AG08396 (cell line): ENCODE data around the gene PTPN22.

Source experiments
- DNase-seq: peaks from one replicate; pipeline ENCODE4 v3.0.0; 2012; ENCODE audit warnings: low spot score, mixed read lengths

Gene PTPN22

DNA sequence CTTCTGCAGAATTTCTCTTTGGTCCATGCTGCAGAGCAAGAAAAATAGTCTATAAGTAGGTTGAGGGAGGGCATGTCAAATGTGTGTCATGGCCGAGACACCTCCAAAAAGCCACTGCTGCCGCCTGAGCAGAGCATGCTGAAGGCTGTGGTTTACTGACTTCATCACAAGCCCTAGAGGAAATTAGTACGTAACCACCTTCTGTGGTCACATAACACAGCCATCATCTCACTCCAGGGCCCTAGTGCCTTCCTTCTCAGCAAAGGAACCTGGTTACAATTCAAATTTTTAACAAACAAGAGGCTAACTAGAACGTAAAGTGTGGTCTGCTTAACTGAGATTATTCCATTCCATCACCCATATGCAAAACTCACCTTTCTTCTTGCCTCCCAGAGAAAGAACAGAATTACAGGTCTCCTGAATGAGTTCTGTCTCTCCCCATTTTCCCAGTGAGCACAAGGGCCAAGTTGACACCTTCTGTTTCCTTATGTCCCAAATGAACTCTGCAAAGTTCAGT, at the start of gene PTPN22:
Gene PTPN22 (minus strand): TSS at position 116 of the 517 bp plus-strand sequence.
- peak; percentile 48 for DNase-seq

- no peak for DNase-seq
Observed at GRCh38 chr1:113918243-113918642, 46.7 kb upstream of the PTPN22 start.

DNA sequence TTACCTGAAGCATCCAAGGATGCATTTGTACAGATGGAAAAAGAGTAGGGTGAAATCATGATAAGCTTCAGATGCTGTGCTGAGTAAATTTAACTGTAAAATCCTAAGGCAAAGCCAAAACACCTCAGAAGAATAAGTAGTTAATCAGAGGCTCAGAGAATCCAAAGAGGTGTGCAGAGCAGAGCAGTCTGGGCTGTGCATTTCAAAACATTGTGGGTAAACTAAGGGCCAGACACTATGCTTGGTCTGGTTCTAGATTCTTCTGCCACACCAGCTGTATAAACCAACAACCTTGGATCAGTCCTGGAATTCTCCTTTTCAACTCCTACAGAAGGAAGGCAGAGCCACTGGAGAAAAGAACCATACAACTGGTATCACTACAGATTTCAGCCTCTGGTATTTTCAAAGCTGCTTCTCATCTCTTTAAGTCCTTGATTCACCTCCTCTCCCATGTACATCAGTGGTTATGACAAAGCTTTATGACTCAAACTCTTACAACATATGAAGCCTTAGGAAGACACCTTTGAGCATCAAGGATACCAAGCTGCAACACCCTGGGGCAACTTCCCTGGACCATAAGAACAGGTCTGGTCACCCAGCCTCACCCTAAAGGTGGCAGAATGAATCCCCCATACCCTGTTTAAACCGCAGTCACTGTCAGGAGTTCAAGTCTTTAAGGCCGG, 46.0 kb upstream of the PTPN22 start:
- no peak for DNase-seq

DNA sequence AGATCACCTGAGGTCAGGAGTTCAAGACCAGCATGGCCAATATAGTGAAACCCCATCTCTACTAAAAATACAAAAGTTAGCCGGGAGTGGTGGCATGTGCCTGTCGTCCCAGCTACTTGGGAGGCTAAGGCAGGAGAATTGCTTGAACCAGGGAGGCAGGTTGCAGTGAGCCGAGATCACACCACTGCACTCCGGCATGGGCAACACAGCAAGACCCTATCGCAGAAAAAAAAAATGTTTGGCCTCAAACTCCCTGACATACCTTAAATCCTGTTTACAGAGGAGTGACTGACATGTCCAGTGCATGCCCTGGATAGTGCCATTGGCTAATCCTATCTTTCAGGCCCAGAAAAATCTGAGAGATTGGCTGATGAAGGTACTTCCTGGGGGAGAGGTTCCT, 45.5 kb upstream of the PTPN22 start:
- no peak for DNase-seq

DNA sequence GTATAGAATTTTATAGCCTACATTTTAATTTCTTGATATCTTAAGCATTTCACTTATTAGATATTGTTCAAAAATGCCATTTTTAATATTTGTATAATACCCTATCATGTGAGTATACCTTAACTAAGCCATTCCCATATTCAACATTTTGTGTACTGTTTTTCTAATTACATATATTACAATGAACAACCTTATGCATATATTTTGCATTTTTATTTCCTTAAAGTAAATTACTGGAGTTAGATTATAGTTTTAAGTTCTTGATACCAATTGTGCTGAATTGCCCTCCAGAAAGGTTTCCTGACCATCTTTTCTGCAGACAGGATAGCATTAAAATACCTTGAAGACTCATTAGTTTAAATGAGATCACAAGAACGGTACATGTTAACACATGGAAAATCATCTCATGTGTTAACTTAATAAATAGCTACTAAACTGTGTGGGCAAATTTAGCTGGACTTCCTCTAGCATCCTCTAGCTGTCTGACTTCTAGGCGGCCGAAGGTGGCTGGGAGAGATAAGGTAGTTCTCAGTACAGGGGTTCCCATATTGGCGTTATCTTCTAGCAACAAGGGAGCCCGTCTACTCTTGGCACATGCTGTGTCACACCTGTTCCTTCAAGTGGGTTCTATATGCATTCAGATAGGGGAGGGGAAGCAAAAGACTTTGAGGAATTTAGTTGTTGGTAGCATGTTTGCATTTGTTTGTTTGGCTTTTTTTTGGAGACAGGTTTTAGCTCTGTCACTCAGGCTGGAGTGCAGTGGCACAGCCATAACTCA, 42.6 kb upstream of the PTPN22 start:
- DNase-seq = no peak

DNA sequence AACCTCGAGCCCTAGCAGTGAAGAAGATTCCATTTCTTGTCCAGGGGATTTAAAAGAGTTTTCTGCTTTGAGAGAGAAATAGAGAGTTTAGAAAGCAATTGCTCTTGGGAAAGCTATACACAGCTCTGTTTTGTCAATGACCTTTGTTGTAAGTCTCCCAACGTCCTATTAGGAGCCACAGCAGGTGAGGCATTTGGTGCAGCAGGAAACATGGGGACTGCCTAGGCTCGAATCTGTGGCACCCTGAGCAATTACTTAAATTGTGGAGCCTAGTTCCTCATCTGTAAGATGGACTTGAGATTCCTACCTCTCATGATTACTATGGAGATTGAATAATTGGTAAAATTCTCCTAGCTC, 41.8 kb upstream of the PTPN22 start:
- no peak for DNase-seq

DNA sequence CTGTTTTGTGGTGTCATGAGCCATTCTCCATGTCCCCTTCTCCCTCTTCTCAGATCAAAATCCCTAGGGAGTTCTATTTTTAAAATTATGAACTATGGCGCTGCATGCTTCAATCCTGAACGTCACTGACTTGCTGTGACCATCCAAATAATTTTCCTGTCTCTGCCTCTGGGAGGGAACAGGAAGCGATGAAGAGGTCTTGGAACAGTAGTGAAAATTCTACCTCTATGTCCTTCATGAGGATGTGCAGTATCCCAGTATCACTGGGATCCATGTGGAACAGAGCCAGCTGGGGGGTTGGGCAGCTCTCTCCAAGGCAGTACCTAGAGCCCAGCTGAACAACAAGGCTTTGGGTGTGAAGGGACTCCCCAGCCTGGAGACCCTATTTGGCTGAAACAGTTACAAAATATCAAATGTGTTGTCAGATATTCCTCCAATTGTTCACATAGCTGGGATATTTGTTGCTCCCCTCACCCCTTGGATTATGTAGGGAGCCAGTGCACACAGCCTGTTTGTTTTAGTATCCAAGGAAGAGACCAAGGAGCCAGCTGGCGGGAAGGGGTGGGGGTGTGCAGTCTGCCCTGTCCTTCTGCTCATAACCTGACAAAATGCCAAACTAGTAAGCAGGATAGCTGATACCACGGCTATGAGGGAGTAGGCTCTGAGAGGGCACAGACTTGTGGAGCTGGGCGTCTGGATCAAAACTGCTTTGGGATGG, 41.2 kb upstream of the PTPN22 start:
- peak; percentile 68 for DNase-seq

- no peak for DNase-seq
Observed at GRCh38 chr1:113905435-113905861, 33.9 kb upstream of the PTPN22 start.

DNA sequence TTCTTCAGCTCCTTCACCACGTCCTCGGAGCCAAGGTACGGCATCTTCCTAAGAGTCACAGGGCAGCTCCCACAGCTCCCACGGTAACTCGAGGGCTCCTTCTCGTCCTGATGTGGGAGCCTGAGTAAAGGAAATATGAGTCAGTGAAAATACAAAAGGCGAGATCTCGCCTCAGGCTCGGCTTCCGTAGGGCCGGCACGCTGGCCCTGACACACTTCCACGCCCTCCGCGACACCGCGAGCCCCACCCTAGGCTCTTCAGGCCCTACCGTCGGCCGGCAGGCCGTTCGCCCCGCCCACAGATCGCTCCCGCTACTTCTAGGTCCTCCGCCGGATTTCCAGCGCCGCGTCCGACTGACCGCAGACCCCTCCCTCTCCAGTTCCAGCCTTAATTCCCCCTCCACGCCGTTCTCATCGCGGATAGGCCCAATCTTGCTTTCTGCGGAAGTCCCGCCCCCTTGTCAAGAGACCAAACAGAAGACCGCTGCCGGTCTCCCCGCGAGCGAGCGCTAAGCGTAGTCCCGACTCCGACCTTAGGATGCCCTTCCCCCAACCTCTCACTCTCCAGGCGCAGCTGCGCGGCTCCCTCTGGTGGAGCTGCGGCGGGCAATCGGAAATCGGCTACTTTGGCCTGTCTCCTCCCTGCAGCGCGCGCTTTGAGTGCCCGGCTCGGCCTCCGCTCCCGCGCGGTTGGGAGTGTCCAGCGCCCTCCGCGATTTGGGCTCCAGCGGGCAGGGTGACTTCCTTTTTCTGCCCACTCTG, 33.3 kb upstream of the PTPN22 start, which contains the start of the genes AP4B1 and DCLRE1B:
Gene AP4B1 (minus strand): TSS at position 126 of the 761 bp plus-strand sequence. CDS start 82 bp downstream, at position 44.
Gene DCLRE1B (plus strand): TSS at position 653 of the 761 bp plus-strand sequence. CDS start 261 bp downstream, outside the sequence.
- peak; percentile 96 for DNase-seq

GRCh38 chr1:113904293-113904673, 32.8 kb upstream of the PTPN22 start:
- DNase-seq = no peak

- DNase-seq = no peak
Observed at GRCh38 chr1:113903501-113904292, 32.2 kb upstream of the PTPN22 start.

DNA sequence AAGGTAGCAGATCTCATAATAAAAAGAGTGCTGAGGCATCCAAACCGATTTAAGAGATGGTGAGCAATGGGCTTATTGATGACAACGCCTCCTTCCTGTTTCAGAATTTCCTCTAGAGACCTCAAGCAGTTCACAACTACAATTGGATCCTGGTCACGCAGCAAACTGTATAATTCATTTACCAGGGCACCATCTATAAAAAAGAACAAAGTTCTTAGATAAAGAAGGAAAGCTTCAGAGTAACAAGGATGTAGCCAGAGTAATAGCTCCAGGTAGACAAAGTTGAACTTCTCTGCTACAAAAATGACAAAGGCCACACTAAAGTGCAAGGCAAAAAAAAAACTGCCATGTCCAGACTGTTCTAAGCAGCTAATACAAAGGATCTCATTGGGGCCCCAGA, 29.7 kb upstream of the PTPN22 start:
- DNase-seq = no peak

DNA sequence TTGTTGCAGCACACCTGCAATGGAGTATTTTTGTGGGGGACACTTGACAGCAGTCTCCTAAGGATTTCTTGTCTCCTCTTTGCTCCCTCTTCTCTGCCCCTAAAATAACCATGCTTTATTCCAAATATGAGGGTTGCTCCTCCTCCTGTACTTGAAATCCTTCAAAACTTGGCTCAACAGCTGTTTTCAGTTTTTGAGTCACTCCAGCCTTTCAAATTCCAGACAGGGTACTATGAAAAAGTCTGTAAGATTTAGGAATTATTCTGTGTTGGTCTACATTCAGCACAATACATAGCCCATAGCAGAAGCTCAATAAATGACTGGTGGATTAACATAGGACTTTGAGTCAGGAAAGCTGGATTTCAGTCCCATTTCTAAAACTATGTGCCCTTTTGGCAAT, 27.6 kb upstream of the PTPN22 start:
- DNase-seq = peak; percentile 18

- no peak for DNase-seq
Observed at GRCh38 chr1:113898241-113898814, 26.8 kb upstream of the PTPN22 start.

GRCh38 chr1:113895961-113896360, 24.4 kb upstream of the PTPN22 start:
- DNase-seq = no peak

DNA sequence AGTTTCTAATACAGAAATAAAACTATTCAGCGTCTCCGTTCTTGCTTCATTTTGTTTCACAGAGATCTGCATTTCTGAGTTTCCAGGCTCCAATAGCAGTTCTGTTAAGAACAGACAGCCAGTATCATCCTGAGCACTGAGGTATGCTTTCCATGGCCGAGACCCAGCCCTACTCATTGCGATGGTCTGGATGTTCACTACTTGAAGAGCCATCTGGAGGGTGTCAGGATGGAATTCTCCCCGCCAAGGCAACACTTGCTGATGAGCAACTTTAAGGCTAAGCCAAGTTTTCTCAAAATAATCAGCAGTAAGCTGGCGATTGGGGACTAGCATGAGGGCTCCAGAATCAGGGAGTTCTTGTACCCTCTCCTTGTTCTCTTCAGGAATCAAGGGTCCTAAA, 23.6 kb upstream of the PTPN22 start:
- DNase-seq = no peak

DNA sequence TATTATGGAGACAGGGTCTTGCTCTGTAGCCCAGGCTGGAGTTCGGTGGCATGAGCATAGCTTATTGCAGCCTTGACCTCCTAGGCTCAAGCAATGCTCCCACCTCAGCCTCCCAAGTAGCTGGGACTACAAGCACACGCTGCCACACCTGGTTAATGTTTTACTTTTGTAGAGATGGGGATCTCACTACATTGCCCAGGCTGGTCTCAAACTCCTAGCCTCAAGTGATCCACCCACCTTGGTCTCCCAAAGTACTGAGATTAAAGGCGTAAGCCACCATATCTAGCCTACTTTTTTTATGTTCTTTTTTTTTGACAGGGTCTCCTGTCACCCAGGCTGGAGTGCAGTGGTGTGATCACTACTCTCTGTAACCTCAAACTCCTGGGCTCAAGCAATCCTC, 21.8 kb upstream of the PTPN22 start:
- no peak for DNase-seq

DNA sequence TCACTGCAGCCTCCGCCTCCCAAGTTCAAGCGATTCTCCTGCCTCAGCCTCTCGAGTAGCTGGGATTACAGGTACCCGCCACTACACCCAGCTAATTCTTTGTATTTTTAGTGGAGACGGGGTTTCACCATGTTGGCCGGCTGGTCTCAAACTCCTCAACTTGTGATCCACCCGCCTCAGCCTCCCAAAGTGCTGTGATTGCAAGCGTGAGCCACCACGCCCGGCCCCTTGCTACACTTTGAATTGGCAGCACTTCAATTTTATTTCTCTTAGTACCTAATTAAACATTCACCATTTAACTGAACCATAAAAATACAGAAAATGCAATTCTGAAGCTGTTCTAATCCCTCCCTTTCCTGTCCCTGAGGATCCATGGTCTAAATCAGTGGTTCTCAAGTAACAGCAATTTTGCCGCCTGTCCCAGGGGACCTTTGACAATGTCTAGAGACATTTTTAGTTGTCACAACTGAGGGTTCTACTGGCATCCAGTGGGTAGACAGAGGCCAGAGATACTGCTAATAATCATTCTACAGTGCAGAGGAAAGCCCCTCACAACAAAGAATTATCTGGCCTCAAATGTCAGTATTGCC, 20.2 kb upstream of the PTPN22 start:
- no peak for DNase-seq

- DNase-seq = no peak
Observed at GRCh38 chr1:113890816-113891215, 19.3 kb upstream of the PTPN22 start.
